Epithelial cell of prostate (primary cell): Measurements from ENCODE around the gene PARD3.
A peak's percentile ranks its signal among the peaks of the same experiment; 100 is the strongest.
"Not testable (repeated sequence)": the region's sequence is repeated elsewhere in the genome, so short reads cannot be mapped to it uniquely, and the experiment has no call there.

ENCODE experiments used
- DNase-seq: peaks from one replicate; pipeline ENCODE4 v3.0.0-alpha.2; 2011; ENCODE audit warnings: low read depth, low spot score
- H3K27ac ChIP-seq: fragments of 450-650 bp; 2 replicates; pipeline ENCODE4 v1.5.1; 2017; ENCODE audit warnings: mild to moderate bottlenecking

The PARD3 gene

DNA sequence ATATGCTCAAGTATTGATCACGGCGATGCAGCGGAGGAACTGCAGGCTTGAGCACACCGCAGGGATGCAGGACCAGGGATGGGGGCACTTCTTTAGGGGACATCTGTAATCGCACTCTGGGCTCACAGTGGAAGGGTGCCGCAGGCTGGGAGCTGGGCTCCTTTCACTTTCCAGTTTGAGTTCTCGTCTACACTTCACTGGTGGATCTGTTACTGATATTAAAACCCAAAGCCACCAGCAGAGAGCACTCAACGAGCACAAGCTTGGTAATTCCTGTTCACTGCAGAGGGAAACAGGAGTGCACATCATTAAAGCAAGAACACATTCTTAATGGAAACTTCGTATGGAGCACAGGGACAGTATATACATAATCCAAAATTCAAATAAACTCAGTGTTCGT, 91.3 kb downstream of the PARD3 start:
- no peak overlapping the region for H3K27ac ChIP-seq
- DNase-seq: no peak

DNA sequence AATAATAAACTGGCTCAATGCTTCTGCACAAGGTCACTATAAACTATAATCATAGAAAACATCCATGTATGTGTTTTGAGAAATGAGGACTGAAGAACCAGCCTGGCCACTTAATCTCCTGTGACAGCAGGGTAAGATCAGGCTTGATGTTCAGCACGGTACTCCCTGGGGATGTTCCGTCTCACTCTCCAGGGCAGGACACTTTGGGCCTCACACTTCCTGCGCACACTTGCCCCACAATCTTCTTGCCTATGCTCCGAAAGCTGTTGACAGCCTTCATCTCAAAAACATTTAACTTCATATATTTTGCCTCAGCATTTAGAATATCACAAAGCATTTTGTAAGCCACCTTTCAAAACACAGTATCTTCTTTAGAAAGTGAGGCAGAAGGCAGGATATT, 92.7 kb downstream of the PARD3 start:
- no peak for DNase-seq
- H3K27ac ChIP-seq: peak overlapping the region; percentile 85

DNA sequence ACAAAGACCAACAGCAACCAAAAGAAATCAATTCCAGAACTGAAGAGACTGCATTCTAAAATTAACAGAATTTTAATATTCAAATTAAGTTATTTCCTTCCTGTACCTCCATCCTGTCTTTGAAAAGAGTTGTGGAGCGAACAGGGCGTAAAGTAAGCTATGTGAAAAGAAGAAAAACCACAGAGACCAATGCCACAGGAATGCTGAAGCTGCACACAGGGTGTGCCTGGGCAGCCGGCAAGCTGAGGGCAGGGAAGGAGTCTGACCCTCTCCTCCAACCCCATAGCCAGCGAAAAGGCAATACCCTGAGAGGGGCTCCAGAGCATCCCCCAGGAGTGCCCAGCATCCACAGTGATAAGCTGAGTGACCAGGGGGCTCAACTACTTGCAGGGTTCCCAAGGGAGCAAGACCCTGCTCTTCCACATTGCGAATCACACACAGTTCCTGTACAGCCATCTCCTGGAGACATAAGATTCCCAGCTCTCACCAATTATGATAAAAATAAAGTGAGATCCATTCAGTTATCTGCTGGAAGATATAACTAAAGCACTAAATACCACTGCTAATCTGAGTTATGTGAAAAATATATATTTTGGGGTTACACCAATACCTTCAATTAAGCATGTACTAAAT, 93.8 kb downstream of the PARD3 start:
- H3K27ac ChIP-seq: peak overlapping the region; percentile 85
- no peak for DNase-seq

DNA sequence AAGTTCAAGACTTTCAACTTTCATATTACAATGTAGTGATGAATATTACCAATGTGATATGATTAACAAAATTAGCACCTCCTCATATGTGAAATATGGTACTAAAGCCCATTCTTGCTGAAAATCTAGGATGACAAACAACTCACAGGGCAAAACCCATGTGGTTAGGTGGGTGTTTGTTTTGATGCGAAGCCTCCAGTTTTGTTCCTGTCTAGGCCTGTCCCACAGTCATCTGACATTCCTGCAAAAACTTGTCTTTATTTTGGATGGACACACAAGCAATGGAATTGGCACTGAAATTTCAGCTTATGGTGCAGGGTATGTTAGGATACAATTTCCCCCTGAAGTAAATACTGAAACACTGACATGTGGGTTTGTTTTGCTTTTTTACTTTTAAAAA, 95.3 kb downstream of the PARD3 start:
- peak overlapping the region; percentile 85 for H3K27ac ChIP-seq
- DNase-seq: no peak

DNA sequence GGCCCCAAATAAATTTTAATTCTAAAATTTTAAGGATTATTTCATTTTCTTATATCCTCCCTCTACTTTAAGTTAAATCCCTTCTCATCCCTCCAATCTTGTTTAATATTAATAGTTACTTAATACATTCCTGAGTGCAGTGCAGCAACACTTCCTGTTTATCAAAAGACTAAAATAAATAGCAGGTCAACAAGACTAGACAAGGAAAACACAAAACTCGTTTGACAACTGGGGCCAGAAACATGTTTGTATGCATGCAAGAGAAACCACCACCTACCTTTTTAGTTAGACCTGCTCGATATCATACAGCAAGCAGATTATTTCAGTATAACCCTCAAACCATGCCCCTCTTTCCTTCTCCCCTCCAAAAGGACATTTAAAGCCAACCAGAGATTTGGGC, 95.8 kb downstream of the PARD3 start:
- peak overlapping the region; percentile 85 for H3K27ac ChIP-seq

DNA sequence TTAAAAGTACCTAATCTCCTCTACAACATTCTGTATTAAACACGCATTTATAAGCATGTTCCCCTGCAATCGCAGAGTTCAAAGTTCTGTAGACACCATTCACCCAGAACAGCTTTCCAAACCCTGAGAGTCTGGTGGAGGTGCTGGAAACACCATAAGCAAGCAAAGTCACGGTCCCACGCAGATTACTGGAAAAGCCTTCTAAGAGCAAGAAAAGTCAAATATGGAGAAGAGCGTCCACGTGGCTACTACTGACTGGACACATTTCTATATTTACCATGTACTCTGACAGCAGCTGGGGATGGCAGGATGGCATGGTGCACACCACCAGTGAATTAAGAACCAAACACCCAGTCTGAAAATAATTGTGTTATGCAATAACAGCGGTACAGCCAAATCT, 97.7 kb downstream of the PARD3 start:
- DNase-seq: no peak
- H3K27ac ChIP-seq: no peak overlapping the region

More for the DNA sequence above, 95.8 kb downstream of the PARD3 start:
- no peak for DNase-seq

DNA sequence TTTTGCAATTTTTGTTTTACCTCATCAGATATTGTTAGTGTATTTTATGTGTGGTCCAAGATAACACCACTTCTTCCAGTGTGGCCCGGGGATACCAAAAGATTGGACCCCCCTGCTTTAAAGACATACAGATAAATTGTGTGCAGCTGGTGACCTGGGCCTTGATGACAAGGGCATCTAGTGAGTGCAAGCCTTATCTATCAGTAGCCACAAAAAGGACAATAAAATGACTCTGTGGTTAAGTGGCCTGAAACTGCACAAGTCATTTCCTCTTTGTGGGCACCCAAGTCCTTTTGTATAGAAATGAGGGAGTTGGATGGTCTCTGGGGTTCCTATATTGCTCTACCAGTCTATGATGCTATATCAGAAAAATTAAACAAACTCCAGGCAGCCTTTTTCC, 98.1 kb downstream of the PARD3 start:
- no peak overlapping the region for H3K27ac ChIP-seq
- DNase-seq: no peak

DNA sequence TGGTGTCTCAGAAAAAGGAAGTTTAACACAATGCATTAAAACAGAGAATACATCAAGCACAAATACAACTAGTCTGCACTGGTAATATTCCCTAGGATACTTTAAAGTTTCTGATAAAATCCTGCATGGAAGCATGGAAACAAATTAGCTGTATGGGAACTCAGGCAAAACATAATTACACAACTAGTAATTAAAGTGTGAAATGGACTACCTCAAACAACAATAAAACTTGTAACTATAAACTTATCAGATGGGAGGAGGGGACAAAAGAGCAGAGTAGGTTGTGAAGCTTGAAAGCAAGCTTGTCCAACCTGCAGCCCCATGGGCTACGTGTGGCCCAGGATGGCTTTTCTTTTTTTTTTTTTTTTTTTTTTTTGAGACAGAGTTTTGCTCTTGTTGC, 98.9 kb downstream of the PARD3 start:
- no peak overlapping the region for H3K27ac ChIP-seq
- no peak for DNase-seq

DNA sequence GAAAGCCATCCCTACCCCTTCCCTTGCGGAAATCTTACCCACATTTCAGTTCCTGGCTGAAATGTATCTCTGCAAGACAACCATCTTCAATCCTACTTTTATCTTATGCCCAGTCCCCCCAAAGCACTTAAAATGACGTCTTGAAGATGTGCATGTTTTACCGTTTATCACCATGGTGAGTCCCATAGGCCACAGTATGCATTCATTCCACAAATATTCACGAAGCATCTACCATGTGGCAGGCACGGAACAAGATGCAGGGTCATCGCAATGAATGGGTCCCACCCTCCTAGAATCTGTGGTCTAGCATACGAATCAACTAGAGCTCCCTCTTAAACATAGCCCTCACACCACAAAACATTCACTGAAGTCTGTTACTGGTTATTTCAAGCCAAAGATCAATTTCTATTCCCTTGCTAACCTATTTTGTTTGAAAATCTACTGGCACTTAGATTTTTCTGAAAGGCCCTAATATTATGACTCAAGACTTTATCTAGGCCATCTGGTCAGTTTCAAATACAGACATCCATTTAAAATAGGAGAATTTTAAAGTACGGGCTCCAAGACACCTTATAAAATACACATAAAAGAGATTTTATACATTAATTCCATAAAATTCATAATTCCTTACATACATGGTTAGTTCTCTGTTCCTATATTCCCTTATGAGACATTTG, 99.4 kb downstream of the PARD3 start:
- no peak for DNase-seq
- H3K27ac ChIP-seq: no peak overlapping the region

DNA sequence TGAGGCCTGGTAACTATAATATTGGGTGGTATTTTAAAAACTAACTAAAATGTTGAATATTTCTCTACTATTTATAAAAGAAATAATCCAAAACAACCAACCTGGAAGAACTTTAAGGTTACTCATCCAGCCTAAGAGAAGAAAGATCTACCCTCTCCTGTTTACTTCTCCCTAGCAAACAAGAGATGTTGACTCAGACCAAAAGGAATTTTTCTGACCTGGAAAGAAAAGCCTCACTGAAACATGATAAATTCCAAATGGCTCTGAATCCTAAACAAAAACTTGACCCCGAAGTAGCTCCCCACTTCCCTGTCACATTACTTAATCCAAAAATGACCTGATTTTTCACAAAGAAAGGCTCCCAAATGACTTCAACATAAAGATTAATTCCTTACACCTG, 101.2 kb downstream of the PARD3 start:
- no peak for DNase-seq
- H3K27ac ChIP-seq: peak overlapping the region; percentile 28

DNA sequence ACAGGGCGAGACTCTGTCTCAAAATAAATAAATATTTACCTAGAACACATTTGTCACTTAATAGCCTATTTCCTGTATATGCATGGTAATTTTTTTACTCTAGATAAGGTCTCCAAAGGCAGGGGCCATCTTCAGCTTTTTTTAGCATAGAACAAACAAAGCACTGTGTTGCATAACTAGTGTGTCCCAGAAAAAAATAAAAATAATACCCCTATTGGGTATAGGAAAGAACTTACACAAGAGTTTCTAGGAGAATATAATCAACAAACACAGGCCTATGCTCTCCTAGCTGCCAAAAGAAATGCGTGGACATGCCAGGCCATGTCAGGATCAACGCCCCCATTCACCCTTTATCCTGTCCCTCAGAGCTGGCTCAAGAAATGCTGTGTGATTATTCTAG, 103.6 kb downstream of the PARD3 start:
- DNase-seq: no peak
- peak overlapping the region; percentile 38 for H3K27ac ChIP-seq

DNA sequence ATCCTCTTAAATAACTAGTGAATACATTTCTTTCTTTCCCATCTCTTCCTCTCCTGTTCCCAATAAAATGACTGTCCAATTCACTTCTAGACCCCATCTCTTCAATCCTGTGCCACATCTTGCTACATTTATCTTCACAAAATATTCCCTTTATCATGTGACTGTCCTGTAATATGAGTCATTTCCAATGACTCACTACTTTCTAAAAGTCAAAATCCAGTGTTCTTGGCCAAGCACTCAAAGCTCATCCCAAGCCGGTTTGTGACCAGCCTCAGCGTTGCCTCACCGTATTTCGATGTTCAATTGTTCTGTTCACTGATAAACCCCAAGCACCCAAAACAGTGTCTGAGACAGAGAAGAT, 104.7 kb downstream of the PARD3 start:
- DNase-seq: no peak
- peak overlapping the region; percentile 38 for H3K27ac ChIP-seq

DNA sequence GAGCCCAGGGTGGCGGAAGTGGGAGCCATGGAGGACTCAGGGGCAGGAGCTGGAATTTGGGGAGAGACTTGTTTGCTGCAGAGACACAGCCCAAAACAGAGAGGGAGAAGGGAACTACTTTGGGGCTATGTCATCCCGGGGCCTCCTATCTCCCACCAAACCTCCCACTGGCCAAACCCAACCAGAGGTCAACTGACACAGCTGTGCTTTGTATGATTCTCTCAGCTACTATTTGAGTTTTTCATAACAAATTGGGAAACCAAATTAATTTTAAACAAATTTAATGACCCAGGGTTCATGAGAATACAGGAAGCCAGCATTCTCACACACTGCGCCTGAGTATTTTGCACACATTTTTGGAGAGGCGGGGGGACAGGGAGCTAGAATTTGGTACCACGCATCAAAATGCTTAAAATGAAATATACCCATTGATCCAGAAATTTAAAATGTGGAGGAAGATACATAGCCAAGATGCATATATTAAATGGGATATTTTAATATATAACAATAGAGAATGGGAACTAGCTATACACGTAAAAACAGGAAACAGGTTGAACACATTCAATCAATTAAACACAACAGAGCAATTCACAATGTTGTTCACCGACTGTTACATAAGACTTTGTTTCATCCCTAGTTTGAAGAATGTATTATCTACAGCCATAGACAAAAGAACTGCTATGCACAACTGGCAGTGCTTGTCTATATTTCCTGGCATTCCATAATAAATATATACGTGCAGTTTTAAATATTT, 105.3 kb downstream of the PARD3 start:
- no peak for DNase-seq
- H3K27ac ChIP-seq: peak overlapping the region; percentile 38

DNA sequence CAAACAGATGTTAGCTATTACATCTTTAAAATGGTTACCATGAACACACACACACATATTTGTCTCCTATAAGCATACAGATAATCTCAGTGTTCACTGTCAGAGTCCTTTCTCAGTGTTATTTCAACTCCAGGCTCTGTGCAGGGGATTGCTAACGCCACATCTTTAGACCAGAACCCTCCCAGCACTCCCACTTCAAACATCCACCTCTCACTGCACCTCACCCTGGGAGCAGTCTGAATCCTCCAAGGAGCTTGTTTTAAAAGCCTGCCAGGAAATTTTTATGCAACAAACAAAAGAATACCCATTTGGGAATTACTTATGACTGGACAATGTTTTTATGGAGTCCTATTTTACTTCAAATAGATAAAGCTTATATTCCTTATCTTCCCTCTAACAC, 107.4 kb downstream of the PARD3 start:
- DNase-seq: no peak
- H3K27ac ChIP-seq: no peak overlapping the region

DNA sequence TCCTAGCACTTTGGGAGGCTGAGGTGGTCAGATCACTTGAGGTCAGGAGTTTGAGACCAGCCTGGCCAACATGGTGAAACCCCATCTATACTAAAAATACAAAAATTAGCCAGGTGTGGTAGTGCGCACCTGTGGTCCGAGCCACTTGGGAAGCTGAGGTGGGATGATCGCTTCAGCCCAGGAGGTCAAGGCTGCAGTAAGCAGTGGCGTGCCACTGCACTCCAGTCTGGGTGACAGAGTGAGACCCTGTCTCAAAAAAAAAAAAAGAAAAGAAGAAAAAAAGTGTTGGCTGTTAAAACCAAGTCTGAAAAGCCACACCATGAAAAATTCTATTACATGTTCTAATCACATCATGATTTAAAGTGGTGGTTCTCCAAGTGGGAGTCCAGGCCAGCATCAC, 108.1 kb downstream of the PARD3 start:
- not testable (repeated sequence) for DNase-seq, H3K27ac ChIP-seq

DNA sequence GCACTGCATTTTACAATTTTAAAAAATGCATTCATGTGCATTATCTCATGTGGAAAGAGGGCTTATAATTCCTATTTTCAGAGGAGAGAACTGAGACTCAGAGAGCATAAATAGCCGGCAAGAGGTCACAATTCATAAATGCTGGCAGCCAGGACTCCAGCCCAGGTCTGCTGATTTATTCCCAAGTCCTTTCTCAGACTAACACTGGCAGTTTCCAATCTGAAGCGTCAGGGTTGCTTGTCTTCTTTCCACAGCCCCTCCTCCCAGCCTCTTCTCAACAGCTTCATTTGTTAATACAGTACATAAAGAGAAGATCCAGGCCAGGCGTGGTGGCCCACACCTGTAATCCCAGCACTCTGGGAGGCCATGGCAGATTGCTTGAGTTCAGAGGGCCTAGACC, 108.9 kb downstream of the PARD3 start:
- DNase-seq: no peak
- no peak overlapping the region for H3K27ac ChIP-seq

DNA sequence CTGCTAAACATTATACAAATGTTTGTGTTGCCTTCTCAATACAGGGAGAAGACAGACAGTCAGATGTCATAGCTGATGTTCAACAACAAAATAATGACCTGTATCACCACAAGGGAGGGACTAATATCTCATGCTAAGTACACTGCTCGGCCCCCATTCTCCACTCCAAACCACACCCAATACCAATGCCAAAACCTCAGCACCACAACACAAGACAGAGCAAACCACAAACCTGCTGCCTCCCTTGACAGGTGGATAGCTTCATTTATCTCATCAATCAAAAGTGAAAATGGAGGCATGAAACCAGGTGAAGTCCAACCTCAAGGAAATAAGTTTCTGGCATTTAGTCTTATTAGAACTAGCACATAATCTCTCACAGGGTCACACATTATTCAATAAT, 109.5 kb downstream of the PARD3 start:
- no peak for DNase-seq

DNA sequence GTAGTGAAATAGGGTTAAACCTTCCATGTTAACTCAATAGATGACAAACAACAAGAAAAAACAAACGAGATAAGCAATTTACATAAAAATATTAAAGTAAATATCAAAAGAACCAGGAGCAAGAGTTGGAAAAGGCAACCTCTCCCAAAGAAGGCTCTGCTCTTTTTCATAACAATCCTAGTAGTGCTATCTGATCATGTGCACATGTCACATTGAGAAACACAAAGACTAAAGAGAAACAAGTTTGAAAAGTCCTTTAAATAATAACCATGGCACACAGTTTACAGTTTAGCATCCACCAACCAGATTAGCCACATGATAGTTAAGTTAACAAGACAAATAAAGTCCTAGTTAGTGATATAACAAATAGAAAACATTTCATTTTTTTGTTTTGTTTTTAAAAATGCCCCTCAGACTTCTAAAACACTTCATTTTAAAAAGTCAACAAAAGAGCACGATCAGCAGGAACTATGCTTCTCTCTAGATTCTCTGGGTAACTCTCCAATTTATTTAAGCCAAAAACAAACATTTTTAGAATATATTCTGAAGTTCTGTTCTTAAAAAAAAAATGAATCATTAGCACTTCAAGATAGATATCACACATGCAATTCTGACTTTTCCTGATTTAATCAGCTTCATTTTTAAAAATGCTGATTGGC, 110.4 kb downstream of the PARD3 start:
- DNase-seq: no peak
- no peak overlapping the region for H3K27ac ChIP-seq

More for the DNA sequence above, 109.5 kb downstream of the PARD3 start:
- no peak overlapping the region for H3K27ac ChIP-seq

DNA sequence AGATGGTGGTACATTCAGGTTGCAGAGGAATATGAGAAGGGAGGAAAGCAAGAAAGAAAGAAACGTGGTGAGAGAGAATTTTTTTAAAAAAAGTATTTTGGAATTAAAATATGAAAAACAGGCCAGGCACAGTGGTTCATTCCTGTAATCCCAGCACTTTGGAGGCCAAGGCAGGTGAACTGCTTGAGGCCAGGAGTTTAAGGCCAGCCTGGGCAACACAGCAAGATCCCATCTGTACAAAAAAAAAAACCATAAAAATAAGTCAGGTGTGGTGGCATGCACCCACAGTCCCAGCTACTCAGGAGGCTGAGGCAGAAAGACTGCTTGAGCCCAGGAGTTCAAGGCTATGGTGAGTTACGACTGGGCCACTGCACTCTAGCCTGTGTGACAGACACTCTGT, 112.1 kb downstream of the PARD3 start:
- H3K27ac ChIP-seq: peak overlapping the region; percentile 98
- no peak for DNase-seq

DNA sequence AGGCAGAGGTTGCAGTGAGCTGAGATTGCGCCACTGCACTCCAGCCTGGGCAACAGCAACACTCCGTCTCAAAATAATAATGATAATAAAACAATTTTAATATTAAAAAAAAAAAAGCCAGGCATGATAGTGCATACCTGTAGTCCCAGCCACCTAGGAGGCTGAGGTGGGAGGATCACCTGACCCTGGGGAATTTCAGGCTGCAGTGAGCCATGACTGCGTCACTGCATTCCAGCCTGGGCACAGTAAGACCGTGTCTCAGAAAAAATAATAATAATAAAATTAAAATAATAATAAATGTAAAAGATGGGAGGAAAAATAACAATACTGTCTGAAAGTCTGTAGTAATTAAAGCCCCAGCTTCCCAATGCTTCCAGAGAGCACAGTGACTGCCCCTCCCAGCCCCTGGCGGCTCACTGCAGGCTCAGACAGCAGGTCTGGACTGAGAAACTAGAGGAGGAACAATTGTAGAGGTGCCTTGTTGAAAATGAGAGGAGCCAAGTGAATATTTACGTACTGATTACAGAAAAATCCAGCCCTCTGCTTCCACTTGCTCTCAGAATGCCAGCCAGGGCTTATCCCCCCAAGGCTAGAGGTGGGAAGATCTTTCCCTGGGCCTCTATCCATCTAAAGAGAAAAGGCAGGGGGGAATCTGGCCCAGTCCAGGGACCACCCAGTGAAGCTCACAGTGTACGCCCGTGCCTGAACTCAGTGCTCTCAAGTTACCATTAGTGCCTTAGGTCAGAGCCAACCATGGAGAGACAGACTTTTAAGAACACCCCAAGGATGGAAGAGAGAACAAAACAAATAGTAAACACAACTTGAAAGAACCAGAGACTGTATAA, 112.8 kb downstream of the PARD3 start:
- H3K27ac ChIP-seq: peak overlapping the region; percentile 98
- DNase-seq: no peak
